NCI-H460 (cell line): ENCODE data around the gene YIPF2. TPM values are rescaled to one million over a fixed set of nuclear protein-coding genes. Genes with fewer than 3 reads are reported as not detected.
"Not testable (repeated sequence)": the region's sequence is repeated elsewhere in the genome, so short reads cannot be mapped to it uniquely, and the experiment has no call there.

Source experiments
- DNase-seq: peaks from one replicate; pipeline ENCODE4 v3.0.0-alpha.2; 2016; ENCODE audit warnings: low read depth; ENCODE audit errors: extremely low read depth
- polyA plus RNA-seq: library from polyadenylated mRNA; depleted of rRNA; stranded (reverse); fragments of >200 nt; gene quantifications from 2 replicates; pipeline ENCODE4 v1.2.3, GENCODE V29; 2014; cell fraction: nucleus; rRNA removed
- total RNA-seq: library from RNA; depleted of rRNA; stranded (reverse); fragments of >200 nt; shearing (Covaris generic); gene quantifications from 2 replicates; pipeline ENCODE4 v1.2.3, GENCODE V29; 2014; rRNA removed

The YIPF2 gene
- 26.6 and 28.5 TPM in 2 replicates for total RNA-seq
- 48.4 and 50.7 TPM in 2 replicates for polyA plus RNA-seq

- DNase-seq: peak; percentile 97
Measured at GRCh38 chr19:10928563-10929401, at the start of gene YIPF2, which contains the start of gene TIMM29. Gene YIPF2, minus strand, starts transcription at chr19:10928639. Its CDS starts 229 bp downstream, at chr19:10928410. Gene TIMM29, plus strand, starts transcription at chr19:10928811. Its CDS starts 12 bp downstream, at chr19:10928823.

GRCh38 chr19:10977742-10978092, 49.3 kb upstream of the YIPF2 start:
- no peak for DNase-seq

DNA sequence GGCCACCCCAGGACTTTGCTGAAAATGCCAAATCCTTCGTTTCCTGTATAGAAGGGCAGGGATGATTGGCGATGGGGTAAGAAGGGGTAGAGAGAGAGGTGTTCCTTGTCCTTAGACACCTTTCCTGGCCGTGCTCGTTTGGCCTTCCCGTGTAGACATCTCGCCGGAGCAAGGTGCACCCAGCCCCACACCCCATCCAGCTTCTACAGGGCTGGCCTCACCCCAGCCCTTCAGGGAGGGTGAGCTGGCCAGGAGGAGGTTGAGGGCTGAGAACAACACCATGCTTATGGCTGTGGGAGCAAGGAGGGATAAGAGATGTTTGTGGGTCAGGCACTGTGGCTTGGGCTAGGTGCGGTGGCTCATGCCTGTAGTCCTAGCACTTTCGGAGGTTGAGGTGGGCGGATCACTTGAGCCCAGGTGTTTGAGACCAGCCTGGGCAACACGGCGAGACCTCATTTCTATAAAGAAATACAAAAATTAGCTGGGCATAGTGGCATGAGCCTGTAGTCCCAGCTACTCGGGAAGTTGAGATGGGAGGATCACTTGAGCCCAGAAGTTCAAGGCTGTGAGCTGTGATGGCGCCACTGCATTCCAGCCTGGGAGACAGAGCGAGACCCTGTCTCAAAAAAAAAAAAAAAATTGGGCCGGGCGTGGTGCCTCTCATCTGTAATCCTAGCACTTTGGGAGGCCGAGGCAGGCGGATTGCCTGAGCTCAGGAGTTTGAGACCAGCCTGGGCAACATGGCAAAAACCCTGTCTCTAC, 47.9 kb upstream of the YIPF2 start:
- no peak for DNase-seq

- DNase-seq: no peak
Measured at GRCh38 chr19:10975374-10976130, 47.1 kb upstream of the YIPF2 start.

- no peak for DNase-seq
Measured at GRCh38 chr19:10971107-10971726, 42.8 kb upstream of the YIPF2 start.

- DNase-seq: no peak
Measured at GRCh38 chr19:10968527-10969135, 40.2 kb upstream of the YIPF2 start.

- no peak for DNase-seq
Measured at GRCh38 chr19:10966809-10967208, 38.4 kb upstream of the YIPF2 start.

- DNase-seq: no peak
Measured at GRCh38 chr19:10965398-10965797, 37.0 kb upstream of the YIPF2 start.

GRCh38 chr19:10964903-10965302, 36.5 kb upstream of the YIPF2 start:
- DNase-seq: no peak

GRCh38 chr19:10963865-10964264, 35.4 kb upstream of the YIPF2 start:
- no peak for DNase-seq

GRCh38 chr19:10962863-10963262, 34.4 kb upstream of the YIPF2 start:
- DNase-seq: no peak

GRCh38 chr19:10961073-10961860, 32.8 kb upstream of the YIPF2 start:
- no peak for DNase-seq

- DNase-seq: peak; percentile 89
Measured at GRCh38 chr19:10960314-10961072, 32.1 kb upstream of the YIPF2 start, which contains the start of gene SMARCA4. Gene SMARCA4, plus strand, starts transcription at chr19:10961030. Its CDS starts 23,122 bp downstream, at chr19:10984152.

DNA sequence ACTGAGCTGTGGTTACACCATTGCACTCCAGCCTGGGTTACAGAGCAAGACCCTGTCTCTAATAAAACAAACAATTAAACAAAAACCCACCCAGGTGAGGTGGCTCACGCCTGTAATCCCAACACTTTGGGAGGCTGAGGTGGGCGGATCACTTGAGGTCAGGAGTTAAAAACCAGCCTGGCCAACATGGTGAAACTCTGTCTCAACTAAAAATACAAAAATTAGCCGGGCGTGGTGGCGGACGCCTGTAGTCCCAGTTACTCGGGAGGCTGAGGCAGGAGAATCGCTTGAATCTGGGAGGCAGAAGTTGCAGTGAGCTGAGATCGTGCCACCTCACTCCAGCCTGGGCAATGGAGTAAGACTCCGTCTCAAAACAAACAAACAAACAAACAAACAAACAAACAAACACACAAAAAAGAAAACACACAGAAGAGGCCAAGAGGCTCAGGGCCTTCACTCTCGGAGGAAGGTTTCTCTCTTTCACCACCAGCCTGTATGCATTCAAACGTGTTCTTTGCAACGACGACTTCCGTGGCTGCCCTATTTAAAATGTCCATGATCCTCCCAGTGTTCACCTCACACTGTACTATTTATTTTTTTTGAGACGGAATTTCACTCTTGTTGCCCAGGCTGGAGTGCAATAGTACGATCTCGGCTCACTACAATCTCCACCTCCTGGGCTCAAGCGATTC, 31.0 kb upstream of the YIPF2 start:
- not testable (repeated sequence) for DNase-seq

GRCh38 chr19:10952809-10953208, 24.4 kb upstream of the YIPF2 start:
- no peak for DNase-seq

GRCh38 chr19:10946958-10947657, 18.7 kb upstream of the YIPF2 start:
- no peak for DNase-seq

DNA sequence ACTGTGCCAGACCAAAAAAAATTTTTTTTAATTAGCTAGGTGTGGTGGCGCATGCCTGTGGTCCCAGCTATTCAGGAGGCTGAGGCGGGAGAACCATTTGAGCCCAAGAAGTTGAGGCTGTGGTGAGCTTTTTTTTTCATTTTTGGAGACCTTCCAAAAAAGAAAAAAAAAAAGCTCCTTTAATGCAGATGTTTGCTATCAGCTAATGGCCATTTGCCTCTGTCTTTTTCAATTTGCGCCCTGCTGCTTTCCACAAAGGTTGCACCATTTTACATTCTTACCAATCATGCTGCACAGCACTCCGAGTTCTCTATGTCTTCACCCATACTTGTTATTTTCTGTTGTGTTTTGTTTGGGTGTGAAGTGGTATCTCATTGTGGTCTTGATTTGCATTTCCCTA, 16.8 kb upstream of the YIPF2 start:
- DNase-seq: no peak
